LNCAP (cell line): ENCODE data around the gene RAB37.

ENCODE experiments used
- CTCF ChIP-seq: fragments of 450-650 bp; IDR thresholded peaks from 2 replicates; pipeline ENCODE4 v1.5.1; 2017; ENCODE audit warnings: mild to moderate bottlenecking

Gene RAB37

DNA sequence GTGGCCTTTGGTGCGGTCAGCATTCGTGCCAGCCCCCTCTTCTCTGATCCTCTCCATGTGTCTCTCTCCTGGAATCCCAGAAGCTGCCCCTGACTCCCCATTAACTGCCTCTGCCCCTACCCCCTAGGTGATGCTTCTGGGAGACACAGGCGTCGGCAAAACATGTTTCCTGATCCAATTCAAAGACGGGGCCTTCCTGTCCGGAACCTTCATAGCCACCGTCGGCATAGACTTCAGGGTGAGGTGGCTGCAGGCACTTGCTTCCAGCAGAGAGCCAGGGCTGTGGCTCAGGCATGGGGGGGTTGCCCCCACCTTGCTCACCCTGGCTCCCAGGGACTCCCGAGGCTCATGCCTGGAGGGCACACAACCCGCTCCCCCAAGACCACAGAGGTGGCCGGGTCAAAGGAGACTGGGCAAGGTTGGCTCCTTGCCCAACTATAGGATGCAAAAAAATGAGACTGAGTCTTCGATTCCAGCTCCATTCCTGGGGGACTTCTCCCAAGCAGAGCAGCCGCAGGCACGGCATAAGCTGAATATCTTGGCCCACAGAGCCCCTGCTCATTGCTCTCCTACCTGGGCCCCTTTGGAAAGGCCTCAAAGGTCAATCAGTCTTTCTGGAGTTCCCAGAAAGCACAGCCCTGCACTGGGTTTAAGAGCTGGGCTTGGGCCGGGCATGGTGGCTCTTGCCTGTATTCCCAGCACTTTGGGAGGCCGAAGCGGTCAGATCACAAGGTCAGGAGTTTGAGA is 3.8 kb downstream of the RAB37 start:
- TF ChIP-seq CTCF: no peak

DNA sequence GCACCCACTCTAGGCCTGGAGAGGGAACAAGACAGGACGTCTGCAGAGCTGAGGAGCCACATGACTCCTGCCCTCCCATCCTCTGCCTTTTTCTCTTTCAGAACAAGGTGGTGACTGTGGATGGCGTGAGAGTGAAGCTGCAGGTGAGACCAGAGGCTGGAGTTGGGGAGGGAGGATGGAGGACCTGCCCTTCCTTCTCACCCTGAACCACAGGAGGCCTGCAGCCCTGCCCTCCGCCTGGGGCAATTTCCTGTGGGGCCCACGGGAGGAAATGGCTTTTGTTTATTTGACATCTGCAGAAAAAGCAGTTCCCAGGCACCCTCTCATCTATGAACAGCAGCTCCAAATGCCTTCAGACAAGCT is 5.1 kb downstream of the RAB37 start:
- TF ChIP-seq CTCF: no peak

GRCh38 chr17:74742978-74743545 is 6.0 kb downstream of the RAB37 start:
- TF ChIP-seq CTCF: no peak

DNA sequence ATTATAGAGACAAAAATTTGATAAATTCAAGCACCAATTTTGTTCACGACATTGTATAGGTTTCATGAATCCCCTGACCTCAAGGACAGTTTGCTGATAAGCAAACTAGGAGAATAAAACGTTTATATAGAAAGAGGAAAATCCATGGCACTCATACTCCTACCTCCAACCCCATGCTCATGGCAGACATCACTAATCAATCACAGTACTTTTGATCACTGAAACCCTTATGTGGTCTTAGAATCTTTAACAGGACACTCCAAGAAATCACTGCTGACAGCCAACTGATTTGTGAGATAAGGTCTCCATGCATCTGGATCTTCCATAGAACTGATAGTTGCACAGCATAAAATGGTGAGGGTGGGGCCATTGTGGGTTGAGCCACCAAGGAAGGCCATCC is 6.7 kb downstream of the RAB37 start:
- no peak for TF ChIP-seq CTCF

- TF ChIP-seq CTCF: no peak
These were observed 7.3 kb downstream of the RAB37 start for GRCh38 chr17:74744349-74744713.

DNA sequence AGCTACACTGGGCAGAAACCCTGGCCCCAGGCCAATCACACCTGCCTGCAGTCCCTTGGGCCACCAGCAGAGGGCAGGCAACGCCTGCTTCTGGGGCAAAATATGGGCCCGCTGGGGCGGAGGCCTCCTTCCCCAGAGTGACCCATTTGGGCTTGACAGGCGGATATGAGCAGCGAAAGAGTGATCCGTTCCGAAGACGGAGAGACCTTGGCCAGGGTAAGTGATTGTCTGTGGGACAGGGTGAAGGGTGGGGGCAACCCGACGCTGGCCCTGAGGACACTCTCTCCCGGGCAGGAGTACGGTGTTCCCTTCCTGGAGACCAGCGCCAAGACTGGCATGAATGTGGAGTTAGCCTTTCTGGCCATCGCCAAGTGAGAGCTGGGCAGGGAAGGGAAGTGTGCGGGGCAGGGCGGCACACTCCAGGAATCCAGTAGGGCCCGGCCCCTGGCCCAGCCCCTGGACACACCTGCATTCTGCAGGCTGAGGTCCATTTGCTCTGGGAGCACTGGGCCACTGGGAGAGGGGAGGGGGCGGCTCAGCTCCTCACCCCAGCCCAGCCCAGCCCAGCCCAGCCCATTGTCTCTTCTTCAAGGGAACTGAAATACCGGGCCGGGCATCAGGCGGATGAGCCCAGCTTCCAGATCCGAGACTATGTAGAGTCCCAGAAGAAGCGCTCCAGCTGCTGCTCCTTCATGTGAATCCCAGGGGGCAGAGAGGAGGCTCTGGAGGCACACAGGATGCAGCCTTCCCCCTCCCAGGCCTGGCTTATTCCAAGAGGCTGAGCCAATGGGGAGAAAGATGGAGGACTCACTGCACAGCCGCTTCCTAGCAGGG is 7.9 kb downstream of the RAB37 start:
- TF ChIP-seq CTCF: peak; percentile 98

DNA sequence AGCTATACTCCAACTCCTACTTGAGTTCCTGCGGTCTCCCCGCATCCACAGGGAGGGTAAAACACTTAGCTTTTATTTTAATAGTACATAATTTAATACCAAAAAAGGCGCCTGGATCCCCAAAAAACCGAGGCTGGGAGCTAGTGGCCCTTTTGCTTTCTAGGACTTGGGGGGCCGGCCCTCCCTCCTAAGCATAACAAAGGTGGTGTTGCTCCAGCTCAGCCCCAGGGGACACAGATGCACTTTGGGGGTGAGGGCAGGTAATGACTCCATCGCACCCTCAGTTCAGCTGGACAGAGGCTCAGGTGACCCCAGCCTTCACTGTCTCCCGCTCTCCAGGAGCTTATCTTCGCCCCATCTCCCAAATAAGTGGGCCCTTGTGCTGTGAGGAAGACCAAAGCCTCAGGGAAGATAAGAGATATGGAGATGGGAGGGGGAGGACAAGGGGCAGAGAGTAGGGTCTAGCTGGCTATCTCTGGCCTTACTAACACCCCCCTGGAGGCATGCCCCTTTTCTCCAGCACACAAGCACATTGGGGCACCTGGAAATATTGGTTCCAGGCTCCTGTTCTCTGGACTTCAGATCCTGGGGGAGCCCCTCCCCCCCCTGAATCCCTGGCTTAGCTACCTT is 8.6 kb downstream of the RAB37 start:
- no peak for TF ChIP-seq CTCF
